SK-N-SH treated with all-trans-retinoic acid at 6 μM for 48 hours (cell line): Measurements from ENCODE around the gene TNS3.

Experiments
- ATAC-seq: fragments of 200-7000 bp; cut with Tn5 transposase; 3 replicates; pipeline ENCODE4 v1.9.1; 2020; ENCODE audit warnings: mild to moderate bottlenecking, moderate library complexity
- BACH2 ChIP-seq: fragments of 250-450 bp; sonication (Bioruptor Pico); IDR thresholded peaks from 2 replicates; pipeline ENCODE4 v1.9.0; 2021; ENCODE audit warnings: mild to moderate bottlenecking, borderline replicate concordance
- ESRRG ChIP-seq: fragments of 250-450 bp; sonication (Bioruptor Pico); IDR thresholded peaks from 2 replicates; pipeline ENCODE4 v1.6.1; 2021; ENCODE audit warnings: mild to moderate bottlenecking
- GLIS3 ChIP-seq: fragments of 250-450 bp; sonication (Bioruptor Pico); IDR thresholded peaks from 2 replicates; pipeline ENCODE4 v1.5.0; 2020; ENCODE audit warnings: mild to moderate bottlenecking, moderate library complexity
- ISL1 ChIP-seq: fragments of 250-450 bp; sonication (Bioruptor Pico); IDR thresholded peaks from 2 replicates; pipeline ENCODE4 v2.1.2; 2022; ENCODE audit warnings: mild to moderate bottlenecking, moderate library complexity
- RARB ChIP-seq: fragments of 250-450 bp; sonication (Bioruptor Pico); IDR thresholded peaks from 2 replicates; pipeline ENCODE4 v1.8.0; 2021; ENCODE audit warnings: mild to moderate bottlenecking, moderate library complexity
- SNAI2 ChIP-seq: fragments of 250-450 bp; sonication (Bioruptor Pico); IDR thresholded peaks from 2 replicates; pipeline ENCODE4 v1.5.0; 2020; ENCODE audit warnings: mild to moderate bottlenecking, moderate library complexity
- TCF4 ChIP-seq: fragments of 250-450 bp; sonication (Bioruptor Pico); IDR thresholded peaks from 2 replicates; pipeline ENCODE4 v1.8.0; 2021; ENCODE audit warnings: mild to moderate bottlenecking, moderate library complexity, borderline replicate concordance
- TOX ChIP-seq: fragments of 250-450 bp; sonication (Bioruptor Pico); IDR thresholded peaks from 2 replicates; pipeline ENCODE4 v1.8.0; 2021; ENCODE audit warnings: mild to moderate bottlenecking, moderate library complexity, borderline replicate concordance
- ZC3H10 ChIP-seq: fragments of 250-450 bp; sonication (Bioruptor Pico); IDR thresholded peaks from 2 replicates; pipeline ENCODE4 v1.5.1; 2021; ENCODE audit warnings: mild to moderate bottlenecking, moderate library complexity
- ZFP3 ChIP-seq: fragments of 250-450 bp; sonication (Bioruptor Pico); IDR thresholded peaks from 2 replicates; pipeline ENCODE4 v1.5.0; 2020; ENCODE audit warnings: mild to moderate bottlenecking, moderate library complexity
- ZFP30 ChIP-seq: fragments of 450-650 bp; formaldehyde crosslinking; IDR thresholded peaks from 2 replicates; pipeline ENCODE4 v1.5.0; 2022; ENCODE audit warnings: mild to moderate bottlenecking, moderate library complexity
- ZNF565 ChIP-seq: fragments of 450-650 bp; formaldehyde crosslinking; conservative IDR thresholded peaks from 2 replicates; pipeline ENCODE4 v1.5.0; 2020; ENCODE audit warnings: low read depth, mild to moderate bottlenecking, moderate library complexity
- ZNF8 ChIP-seq: fragments of 450-650 bp; formaldehyde crosslinking; IDR thresholded peaks from 2 replicates; pipeline ENCODE4 v1.5.0; 2020; ENCODE audit warnings: mild to moderate bottlenecking, moderate library complexity
- TF ChIP-seq, protein P1 (sequence below): fragments of 250-450 bp; sonication (Bioruptor Pico); IDR thresholded peaks from 2 replicates; pipeline ENCODE4 v1.5.1; 2021; ENCODE audit warnings: mild to moderate bottlenecking, moderate library complexity
- TF ChIP-seq, protein P2 (sequence below): fragments of 250-450 bp; sonication (Bioruptor Pico); IDR thresholded peaks from 2 replicates; pipeline ENCODE4 v1.8.0; 2021; ENCODE audit warnings: low read depth, mild to moderate bottlenecking, moderate library complexity, borderline replicate concordance
- TF ChIP-seq, protein P3 (sequence below): fragments of 250-450 bp; sonication (Bioruptor Pico); IDR thresholded peaks from 2 replicates; pipeline ENCODE4 v1.5.0; 2020; ENCODE audit warnings: mild to moderate bottlenecking, moderate library complexity
- TF ChIP-seq, protein P4 (sequence below): fragments of 250-450 bp; sonication (Bioruptor Pico); IDR thresholded peaks from 2 replicates; pipeline ENCODE4 v1.8.0; 2020; ENCODE audit warnings: mild to moderate bottlenecking, moderate library complexity, borderline replicate concordance

The TNS3 gene

DNA sequence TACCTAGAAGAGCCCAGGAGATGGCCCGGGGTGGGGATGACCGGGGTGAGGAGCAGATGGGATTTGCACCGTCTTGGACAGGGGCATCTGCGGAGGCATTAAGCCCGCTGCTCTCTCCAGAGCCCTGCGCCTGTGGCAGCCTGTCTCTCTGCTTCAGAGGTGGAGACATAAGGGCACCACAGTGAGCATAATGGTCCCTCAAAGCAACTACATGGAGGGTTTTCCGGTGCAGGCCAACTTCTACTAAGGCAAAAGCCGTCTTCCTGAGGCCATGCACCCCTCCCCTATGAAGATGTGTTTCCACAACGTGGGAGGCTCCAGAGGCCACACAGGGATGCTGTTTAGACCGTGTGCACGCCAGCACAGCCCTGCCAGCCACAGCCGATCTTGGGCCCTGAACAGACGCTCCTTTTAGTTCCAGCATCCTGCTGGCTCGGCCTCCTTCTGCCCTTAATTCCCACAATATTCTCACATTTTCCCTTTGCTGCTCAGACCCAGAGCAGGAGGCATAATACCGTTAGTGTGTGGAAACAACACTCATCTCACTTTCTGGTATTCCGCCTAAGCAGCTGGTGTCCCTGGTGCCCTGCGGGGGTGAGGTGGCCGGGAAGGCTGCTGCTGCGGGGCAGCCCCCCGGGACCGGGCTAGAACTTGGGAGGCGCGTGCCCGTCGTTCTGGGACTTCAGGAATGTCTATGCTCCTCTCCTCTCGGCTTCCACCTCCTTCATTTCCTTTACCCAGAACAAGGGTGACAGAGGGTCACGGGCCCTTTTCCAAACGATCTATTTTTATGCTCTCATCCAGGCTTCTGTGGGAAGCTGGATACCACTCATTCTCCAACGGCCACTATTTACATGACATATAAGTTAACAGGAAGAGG, 266.9 kb downstream of the TNS3 start:
- ATAC-seq = peak; percentile 24
- TF ChIP-seq, protein P1, sequence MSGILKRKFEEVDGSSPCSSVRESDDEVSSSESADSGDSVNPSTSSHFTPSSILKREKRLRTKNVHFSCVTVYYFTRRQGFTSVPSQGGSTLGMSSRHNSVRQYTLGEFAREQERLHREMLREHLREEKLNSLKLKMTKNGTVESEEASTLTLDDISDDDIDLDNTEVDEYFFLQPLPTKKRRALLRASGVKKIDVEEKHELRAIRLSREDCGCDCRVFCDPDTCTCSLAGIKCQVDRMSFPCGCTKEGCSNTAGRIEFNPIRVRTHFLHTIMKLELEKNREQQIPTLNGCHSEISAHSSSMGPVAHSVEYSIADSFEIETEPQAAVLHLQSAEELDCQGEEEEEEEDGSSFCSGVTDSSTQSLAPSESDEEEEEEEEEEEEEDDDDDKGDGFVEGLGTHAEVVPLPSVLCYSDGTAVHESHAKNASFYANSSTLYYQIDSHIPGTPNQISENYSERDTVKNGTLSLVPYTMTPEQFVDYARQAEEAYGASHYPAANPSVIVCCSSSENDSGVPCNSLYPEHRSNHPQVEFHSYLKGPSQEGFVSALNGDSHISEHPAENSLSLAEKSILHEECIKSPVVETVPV (CRISPR knock-in tag) = no peak
- no peak for TF ChIP-seq ZNF8 (CRISPR knock-in tag)
- TF ChIP-seq, protein P2, sequence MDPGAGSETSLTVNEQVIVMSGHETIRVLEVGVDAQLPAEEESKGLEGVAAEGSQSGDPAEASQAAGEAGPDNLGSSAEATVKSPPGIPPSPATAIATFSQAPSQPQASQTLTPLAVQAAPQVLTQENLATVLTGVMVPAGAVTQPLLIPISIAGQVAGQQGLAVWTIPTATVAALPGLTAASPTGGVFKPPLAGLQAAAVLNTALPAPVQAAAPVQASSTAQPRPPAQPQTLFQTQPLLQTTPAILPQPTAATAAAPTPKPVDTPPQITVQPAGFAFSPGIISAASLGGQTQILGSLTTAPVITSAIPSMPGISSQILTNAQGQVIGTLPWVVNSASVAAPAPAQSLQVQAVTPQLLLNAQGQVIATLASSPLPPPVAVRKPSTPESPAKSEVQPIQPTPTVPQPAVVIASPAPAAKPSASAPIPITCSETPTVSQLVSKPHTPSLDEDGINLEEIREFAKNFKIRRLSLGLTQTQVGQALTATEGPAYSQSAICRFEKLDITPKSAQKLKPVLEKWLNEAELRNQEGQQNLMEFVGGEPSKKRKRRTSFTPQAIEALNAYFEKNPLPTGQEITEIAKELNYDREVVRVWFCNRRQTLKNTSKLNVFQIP = no peak
- no peak for TF ChIP-seq ISL1 (CRISPR knock-in tag)

DNA sequence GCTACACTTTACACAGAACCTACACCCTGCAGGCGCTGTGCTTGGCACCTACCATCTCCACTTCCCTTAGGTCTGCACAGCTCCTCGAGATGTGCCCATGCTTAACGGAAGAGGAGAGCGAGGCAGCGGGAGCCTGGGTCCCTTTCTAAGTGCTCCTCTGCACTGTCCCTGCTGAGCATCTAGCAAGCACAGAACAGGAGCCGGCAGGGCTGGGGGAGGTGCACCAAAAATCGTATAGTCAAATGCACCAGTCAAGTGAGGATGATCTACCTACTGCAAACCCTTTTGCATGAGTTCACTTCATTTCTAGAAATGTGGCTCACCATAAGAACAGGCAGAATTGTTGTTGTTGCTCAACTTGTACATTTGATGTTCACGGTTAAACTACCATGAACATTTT, 267.7 kb downstream of the TNS3 start:
- no peak for TF ChIP-seq ZC3H10 (CRISPR knock-in tag)
- TF ChIP-seq, protein P3, sequence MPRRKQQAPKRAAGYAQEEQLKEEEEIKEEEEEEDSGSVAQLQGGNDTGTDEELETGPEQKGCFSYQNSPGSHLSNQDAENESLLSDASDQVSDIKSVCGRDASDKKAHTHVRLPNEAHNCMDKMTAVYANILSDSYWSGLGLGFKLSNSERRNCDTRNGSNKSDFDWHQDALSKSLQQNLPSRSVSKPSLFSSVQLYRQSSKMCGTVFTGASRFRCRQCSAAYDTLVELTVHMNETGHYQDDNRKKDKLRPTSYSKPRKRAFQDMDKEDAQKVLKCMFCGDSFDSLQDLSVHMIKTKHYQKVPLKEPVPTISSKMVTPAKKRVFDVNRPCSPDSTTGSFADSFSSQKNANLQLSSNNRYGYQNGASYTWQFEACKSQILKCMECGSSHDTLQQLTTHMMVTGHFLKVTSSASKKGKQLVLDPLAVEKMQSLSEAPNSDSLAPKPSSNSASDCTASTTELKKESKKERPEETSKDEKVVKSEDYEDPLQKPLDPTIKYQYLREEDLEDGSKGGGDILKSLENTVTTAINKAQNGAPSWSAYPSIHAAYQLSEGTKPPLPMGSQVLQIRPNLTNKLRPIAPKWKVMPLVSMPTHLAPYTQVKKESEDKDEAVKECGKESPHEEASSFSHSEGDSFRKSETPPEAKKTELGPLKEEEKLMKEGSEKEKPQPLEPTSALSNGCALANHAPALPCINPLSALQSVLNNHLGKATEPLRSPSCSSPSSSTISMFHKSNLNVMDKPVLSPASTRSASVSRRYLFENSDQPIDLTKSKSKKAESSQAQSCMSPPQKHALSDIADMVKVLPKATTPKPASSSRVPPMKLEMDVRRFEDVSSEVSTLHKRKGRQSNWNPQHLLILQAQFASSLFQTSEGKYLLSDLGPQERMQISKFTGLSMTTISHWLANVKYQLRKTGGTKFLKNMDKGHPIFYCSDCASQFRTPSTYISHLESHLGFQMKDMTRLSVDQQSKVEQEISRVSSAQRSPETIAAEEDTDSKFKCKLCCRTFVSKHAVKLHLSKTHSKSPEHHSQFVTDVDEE (CRISPR knock-in tag) = no peak
- TF ChIP-seq TOX (CRISPR knock-in tag) = no peak
- TF ChIP-seq BACH2 (CRISPR knock-in tag) = no peak
- no peak for TF ChIP-seq ESRRG (CRISPR knock-in tag)
- no peak for TF ChIP-seq GLIS3
- TF ChIP-seq ISL1 (CRISPR knock-in tag) = no peak
- TF ChIP-seq ZFP3 (CRISPR knock-in tag) = no peak
- no peak for TF ChIP-seq ZNF8 (CRISPR knock-in tag)
- TF ChIP-seq ZFP30 (CRISPR knock-in tag) = no peak
- ATAC-seq = no peak; the same call in 2 of the 3 replicates

DNA sequence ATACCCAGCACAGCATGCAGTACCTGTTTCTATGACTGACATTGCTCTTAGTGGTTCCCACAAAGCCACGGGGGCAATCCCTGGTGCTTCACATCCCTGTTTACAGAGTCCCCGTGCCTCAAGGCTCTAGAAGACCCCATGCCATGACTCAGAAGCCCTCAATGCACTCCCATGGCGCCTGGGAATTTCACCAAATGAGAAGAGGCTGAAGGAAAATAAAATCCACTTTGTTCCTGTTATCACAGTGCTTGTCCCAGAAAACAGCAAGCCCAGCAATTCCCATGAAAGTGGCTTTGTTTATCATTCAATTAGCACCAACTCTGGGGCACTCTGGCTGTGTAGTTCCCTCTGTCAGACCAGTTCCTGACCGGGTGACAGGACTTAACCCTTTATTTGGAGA, 268.3 kb downstream of the TNS3 start:
- no peak for ATAC-seq
- TF ChIP-seq TCF4 (CRISPR knock-in tag) (no peak), RARB (CRISPR knock-in tag) (no peak), TOX (CRISPR knock-in tag) (no peak), SNAI2 (CRISPR knock-in tag) (no peak), ZNF8 (CRISPR knock-in tag) (no peak), ZNF565 (CRISPR knock-in tag) (no peak)
- TF ChIP-seq, protein P3 (CRISPR knock-in tag) = no peak
- TF ChIP-seq, protein P1 (CRISPR knock-in tag) = no peak
- TF ChIP-seq, protein P4, sequence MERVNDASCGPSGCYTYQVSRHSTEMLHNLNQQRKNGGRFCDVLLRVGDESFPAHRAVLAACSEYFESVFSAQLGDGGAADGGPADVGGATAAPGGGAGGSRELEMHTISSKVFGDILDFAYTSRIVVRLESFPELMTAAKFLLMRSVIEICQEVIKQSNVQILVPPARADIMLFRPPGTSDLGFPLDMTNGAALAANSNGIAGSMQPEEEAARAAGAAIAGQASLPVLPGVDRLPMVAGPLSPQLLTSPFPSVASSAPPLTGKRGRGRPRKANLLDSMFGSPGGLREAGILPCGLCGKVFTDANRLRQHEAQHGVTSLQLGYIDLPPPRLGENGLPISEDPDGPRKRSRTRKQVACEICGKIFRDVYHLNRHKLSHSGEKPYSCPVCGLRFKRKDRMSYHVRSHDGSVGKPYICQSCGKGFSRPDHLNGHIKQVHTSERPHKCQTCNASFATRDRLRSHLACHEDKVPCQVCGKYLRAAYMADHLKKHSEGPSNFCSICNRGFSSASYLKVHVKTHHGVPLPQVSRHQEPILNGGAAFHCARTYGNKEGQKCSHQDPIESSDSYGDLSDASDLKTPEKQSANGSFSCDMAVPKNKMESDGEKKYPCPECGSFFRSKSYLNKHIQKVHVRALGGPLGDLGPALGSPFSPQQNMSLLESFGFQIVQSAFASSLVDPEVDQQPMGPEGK = no peak
